Stimulated activated CD8-positive, alpha-beta memory T cell treated with anti-CD3 and anti-CD28 coated beads, Interleukin-4, amount 100 ng/mL, for 24 hours (primary cell): ENCODE data around the gene NDUFS7.

Source experiments
- DNase-seq: peaks from one replicate; pipeline ENCODE4 v3.0.0-alpha.2; 2020; ENCODE audit warnings: low read depth

The NDUFS7 gene

GRCh38 chr19:1401138-1401888 is 17.6 kb downstream of the NDUFS7 start, which contains the start of gene GAMT:
Gene GAMT, minus strand, starts transcription at chr19:1401542. Its CDS starts 66 bp downstream, at chr19:1401476.
- DNase-seq, result peak; percentile 44

DNA sequence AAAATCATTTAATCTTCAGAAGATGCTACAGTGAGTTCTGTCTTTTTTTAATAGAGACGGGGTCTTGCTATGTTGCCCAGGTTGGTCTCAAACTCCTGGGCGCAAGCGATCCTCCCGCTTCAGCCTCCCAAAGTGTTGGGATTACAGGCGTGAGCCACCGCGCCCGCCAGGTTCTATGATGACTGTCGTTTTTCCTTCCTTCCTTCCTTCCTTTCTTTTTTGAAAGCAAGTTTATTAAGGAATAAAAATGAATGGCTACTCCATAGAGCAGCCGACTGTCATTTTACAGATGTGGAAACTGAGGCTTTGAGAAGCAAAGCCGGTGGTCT is 18.1 kb downstream of the NDUFS7 start:
- DNase-seq, result no peak

DNA sequence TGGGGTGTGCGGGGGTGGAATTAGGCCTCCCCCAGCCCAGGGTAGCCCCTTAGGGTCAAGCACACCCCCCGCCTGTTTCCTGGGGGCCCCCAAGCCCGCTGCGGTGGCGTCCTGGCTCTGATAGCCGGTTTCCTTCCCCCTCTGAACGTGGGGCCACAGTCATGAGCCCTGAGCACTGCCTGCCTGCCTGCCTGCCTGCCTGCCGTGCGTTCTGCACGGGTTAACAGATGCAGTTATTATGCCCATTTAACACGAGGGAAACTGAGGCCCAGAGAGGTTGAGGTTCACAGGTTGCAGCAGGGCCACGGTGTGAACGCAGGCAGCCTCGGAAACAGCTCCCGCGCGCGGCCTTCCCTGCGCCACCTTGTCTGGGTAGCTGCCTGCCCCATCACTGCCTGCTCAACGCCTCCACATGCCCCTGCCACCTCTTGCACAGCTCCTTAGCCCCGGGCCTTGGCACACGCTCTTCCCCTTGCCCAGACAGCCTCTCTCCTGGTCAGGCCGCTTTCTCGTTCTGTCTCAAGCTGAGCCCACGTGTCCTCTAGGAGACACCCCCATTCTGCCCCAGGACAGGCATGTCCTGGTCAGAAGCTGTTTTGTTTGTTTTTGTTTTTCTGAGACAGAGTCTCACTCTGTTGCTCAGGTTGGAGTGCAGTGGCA is 18.8 kb downstream of the NDUFS7 start:
- no peak for DNase-seq

GRCh38 chr19:1406774-1407527 is 23.2 kb downstream of the NDUFS7 start:
- peak; percentile 100 for DNase-seq

- DNase-seq, result peak; percentile 29
Measured at GRCh38 chr19:1407528-1408299, 24.0 kb downstream of the NDUFS7 start, which contains the start of gene DAZAP1. Gene DAZAP1, plus strand, starts transcription at chr19:1407586. Its CDS starts 188 bp downstream, at chr19:1407774.

DNA sequence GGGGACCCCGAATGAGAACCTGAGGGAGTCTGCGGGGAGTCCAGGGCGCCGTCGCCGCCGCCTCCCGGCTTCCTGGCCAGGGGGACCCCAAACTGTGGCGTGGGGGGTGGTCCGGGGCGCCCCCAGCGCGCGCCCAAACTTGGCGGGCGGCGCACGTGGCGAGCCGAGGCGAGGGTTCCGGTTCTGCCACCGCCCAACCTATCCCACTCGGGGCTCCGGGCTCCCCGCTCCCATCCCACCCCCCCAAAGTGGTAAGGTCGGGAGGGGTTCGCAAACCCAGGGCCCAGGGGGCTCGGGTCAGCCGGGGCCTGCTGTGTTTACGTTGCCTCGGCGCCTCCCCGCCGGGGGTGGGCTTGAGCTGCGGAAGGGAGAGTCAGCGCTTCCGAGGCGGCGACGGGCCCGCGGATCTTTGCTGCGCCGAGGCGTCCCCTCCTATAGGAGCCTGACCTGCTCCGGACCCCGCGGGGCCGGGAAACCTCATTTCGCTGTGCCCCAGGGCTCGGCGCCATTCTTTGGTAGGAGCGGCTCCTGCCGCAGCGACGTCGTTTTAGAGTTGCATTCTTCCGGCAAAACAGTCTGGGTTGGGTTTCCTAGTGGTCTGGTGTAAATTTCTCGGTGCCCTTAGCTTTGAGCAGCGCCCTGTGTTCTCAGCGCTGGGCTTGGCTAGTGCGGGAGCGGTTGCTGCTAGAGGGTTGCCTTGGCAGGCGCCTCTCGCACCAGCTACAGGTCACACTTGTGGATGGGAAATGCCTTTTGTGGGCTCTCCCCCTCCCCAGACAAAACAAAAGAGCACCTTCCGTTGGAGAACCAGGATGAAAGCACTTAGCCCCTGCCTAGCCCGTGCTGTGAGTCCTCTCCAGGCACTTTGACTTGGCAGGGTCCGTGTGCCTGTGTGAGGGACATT is 24.8 kb downstream of the NDUFS7 start:
- DNase-seq, result peak; percentile 48

GRCh38 chr19:1409204-1410005 is 25.7 kb downstream of the NDUFS7 start:
- DNase-seq, result no peak

- no peak for DNase-seq
Measured at GRCh38 chr19:1410136-1410786, 26.6 kb downstream of the NDUFS7 start.

DNA sequence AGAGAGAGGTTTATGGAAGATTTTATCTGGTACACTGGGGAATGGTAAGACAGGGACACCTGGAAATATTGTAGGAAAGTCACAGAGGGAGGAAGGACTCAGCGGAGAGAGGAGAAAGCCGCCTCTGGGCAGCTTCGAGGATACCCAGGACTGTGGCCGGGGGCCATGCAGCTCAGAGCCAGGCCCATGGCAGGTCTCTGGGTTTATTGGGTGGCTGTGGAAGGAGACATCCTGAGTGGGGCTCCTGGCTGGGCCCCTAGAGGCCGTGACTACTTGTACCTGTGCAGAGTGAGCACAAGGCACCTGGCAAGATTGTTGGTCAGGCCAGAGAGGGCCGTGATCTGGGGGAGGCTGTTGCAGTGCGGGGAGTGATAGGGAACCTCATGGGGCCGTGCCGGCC is 27.1 kb downstream of the NDUFS7 start:
- DNase-seq, result no peak

GRCh38 chr19:1411255-1412191 is 27.8 kb downstream of the NDUFS7 start:
- DNase-seq, result no peak

DNA sequence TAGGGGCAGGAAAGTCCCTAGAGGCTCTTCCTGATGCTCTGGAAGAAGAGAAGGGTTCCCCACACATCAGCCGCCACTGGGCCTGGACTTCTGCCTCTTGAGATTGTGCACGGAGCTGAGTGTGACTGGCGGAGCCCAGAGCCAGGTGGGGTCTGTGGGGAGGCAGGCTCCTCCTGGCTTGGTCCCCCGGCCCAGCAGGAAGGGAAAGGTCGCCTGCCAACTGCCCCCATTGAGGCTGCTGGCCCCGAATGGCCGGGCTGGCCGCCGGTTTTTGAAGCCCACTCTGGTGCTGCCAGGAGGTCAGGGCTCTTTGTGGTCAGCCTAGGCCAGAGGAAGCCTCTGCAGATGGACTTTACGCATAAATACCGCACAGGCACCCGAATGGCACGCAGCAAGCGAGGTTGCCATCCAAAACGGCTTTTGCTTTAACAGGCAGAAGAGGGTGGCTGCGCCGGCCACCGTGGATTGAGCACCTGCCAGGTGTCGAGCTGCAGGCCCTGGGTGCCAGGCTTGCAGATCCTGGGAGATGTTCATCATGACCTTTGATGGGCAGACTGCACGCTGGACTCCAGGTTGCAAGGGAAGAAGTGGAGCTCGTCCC is 28.7 kb downstream of the NDUFS7 start:
- DNase-seq, result no peak

- no peak for DNase-seq
Measured at GRCh38 chr19:1412995-1413800, 29.5 kb downstream of the NDUFS7 start.

- no peak for DNase-seq
Measured at GRCh38 chr19:1416014-1416841, 32.5 kb downstream of the NDUFS7 start.

DNA sequence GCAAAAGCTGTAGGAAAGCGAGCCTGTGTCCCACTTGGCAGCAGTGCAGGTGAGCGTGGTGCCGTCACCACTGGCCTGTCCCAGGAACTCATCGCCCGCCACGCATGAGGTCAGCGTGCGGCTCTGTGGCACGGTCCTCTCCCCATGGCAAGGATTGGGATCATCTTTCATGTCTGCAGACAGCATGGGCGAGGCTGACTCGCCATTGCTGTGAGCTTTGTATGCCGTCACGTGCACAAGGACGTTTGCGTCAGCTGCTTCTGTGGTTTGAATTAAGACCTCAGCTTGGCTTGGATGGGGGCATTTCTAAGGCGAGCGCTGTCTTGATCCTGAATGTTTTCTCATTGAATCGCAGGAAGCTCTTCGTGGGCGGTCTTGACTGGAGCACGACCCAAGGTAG is 33.4 kb downstream of the NDUFS7 start:
- DNase-seq, result no peak

DNA sequence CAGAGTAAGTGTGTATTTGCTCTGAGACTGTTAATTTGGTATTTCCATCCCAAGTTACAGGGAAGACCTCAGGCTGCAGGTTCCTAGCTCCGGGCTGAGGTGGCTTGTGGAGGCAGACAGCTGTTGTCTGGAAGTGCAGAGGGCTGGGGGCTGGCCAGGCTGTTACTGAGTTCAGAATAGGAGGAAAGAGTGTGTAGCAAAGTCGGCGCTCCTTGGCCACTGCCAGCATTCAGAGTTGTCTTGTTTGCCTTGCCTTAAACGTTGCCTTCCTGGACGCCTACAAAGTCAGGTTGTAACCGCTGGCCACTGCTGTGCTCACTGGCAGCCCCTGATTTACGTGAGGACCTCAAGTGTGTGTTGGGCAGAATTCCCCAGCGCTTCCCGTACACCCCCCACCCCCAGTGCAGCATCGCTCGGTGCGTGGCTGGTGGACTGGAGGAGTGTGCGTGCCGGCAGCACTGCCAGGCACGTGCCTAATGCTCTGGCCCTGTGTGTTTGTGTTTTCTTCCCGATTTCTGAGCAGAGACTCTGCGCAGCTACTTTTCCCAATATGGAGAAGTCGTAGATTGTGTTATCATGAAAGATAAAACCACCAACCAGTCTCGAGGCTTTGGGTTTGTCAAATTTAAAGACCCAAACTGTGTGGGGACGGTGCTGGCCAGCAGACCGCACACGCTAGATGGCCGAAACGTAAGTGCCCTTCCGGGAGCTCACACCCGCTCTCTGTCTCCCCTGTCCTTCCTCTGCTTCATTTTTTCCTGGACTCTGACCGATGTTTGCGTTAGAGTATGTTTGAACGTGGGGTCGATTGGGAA is 34.2 kb downstream of the NDUFS7 start:
- no peak for DNase-seq

GRCh38 chr19:1418496-1418775 is 34.7 kb downstream of the NDUFS7 start:
- no peak for DNase-seq
